ENCODE results near the gene ARHGEF37.

ARHGEF37 gene

GRCh38 chr5:149679876-149680809 lies 98.8 kb downstream of the ARHGEF37 start:
- DNase-seq (ENCODE audit: low read depth) = no peak

- no peak for DNase-seq (ENCODE audit: low read depth)
Observed at GRCh38 chr5:149680810-149681221, 99.5 kb downstream of the ARHGEF37 start.

GRCh38 chr5:149681252-149681651 lies 100.0 kb downstream of the ARHGEF37 start:
- DNase-seq (ENCODE audit: low read depth) = no peak

DNA sequence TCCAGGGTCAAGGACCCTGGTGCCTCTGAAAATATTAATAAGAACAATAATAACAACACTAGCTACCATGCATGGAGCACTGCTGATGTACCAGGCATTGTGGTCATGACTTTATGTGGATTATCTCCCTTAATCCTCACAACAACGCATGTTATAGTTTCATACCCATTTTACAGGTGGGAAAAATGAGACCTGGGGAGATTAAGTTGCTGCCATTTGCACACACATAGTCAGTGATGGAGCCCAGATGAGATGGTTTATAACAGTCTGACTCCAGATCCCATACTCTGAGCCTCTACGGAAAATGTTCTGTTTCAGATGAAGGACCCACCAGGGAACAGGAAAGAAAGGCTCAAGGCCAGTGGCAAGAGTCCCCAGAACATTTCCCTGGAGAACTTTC lies 100.6 kb downstream of the ARHGEF37 start:
- DNase-seq (ENCODE audit: low read depth) = no peak

- DNase-seq (ENCODE audit: low read depth) = no peak
Observed at GRCh38 chr5:149682532-149683075, 101.3 kb downstream of the ARHGEF37 start.

GRCh38 chr5:149683964-149684363 lies 102.7 kb downstream of the ARHGEF37 start:
- DNase-seq (ENCODE audit: low read depth) = no peak

- DNase-seq (ENCODE audit: low read depth) = no peak
Observed at GRCh38 chr5:149684371-149684770, 103.1 kb downstream of the ARHGEF37 start.

All from T-helper 22 cell (primary cell).